ENCODE results near the gene MYRFL.
"Not testable (repeated sequence)": the region's sequence is repeated elsewhere in the genome, so short reads cannot be mapped to it uniquely, and the experiment has no call there.

Gene MYRFL

GRCh38 chr12:69844416-69844815 is 19.4 kb downstream of the MYRFL start:
- no peak for DNase-seq

- no peak for DNase-seq
Observed at GRCh38 chr12:69844836-69845235, 19.8 kb downstream of the MYRFL start.

- DNase-seq: no peak
Observed at GRCh38 chr12:69846976-69847375, 21.9 kb downstream of the MYRFL start.

- DNase-seq: no peak
Observed at GRCh38 chr12:69851976-69852375, 26.9 kb downstream of the MYRFL start.

GRCh38 chr12:69853176-69853961 is 28.3 kb downstream of the MYRFL start:
- DNase-seq: not testable (repeated sequence)

- no peak for DNase-seq
Observed at GRCh38 chr12:69866698-69867097, 41.7 kb downstream of the MYRFL start.

- DNase-seq: no peak
Observed at GRCh38 chr12:69868695-69869094, 43.7 kb downstream of the MYRFL start.

GRCh38 chr12:69872804-69873203 is 47.8 kb downstream of the MYRFL start:
- no peak for DNase-seq

GRCh38 chr12:69873429-69873828 is 48.4 kb downstream of the MYRFL start:
- no peak for DNase-seq

- DNase-seq: no peak
Observed at GRCh38 chr12:69874606-69875005, 49.6 kb downstream of the MYRFL start.

- no peak for DNase-seq
Observed at GRCh38 chr12:69875416-69875935, 50.4 kb downstream of the MYRFL start.

- peak; percentile 88 for DNase-seq
Observed at GRCh38 chr12:69879007-69879960, 54.3 kb downstream of the MYRFL start.

- DNase-seq: peak; percentile 12
Observed at GRCh38 chr12:69880571-69880970, 55.5 kb downstream of the MYRFL start.

- DNase-seq: no peak
Observed at GRCh38 chr12:69881771-69882170, 56.7 kb downstream of the MYRFL start.

GRCh38 chr12:69884386-69884785 is 59.4 kb downstream of the MYRFL start:
- no peak for DNase-seq

- no peak for DNase-seq
Observed at GRCh38 chr12:69885658-69886057, 60.6 kb downstream of the MYRFL start.

- peak; percentile 49 for DNase-seq
Observed at GRCh38 chr12:69886109-69886508, 61.1 kb downstream of the MYRFL start.

- DNase-seq: peak; percentile 40
Observed at GRCh38 chr12:69886715-69887114, 61.7 kb downstream of the MYRFL start.

GRCh38 chr12:69888901-69889300 is 63.9 kb downstream of the MYRFL start:
- no peak for DNase-seq

GRCh38 chr12:69894800-69895383 is 69.9 kb downstream of the MYRFL start:
- DNase-seq: no peak

GRCh38 chr12:69896653-69897381 is 71.8 kb downstream of the MYRFL start:
- no peak for DNase-seq

- DNase-seq: peak; percentile 90
Observed at GRCh38 chr12:69897744-69898143, 72.7 kb downstream of the MYRFL start.

All from RPMI8226 (cell line).